ENCODE results near the gene NINL.

The NINL gene

GRCh38 chr20:25498280-25498606, 87.1 kb downstream of the NINL start:
- no peak for DNase-seq

GRCh38 chr20:25497586-25498279, 87.6 kb downstream of the NINL start:
- DNase-seq, result no peak

GRCh38 chr20:25496968-25497401, 88.3 kb downstream of the NINL start:
- DNase-seq, result no peak

- no peak for DNase-seq
These were observed 89.0 kb downstream of the NINL start for GRCh38 chr20:25496165-25496967.

GRCh38 chr20:25495189-25495824, 90.0 kb downstream of the NINL start:
- no peak for DNase-seq

- no peak for DNase-seq
These were observed 90.7 kb downstream of the NINL start for GRCh38 chr20:25494506-25495188.

- DNase-seq, result no peak
These were observed 91.4 kb downstream of the NINL start for GRCh38 chr20:25493748-25494505.

GRCh38 chr20:25493137-25493536, 92.2 kb downstream of the NINL start:
- no peak for DNase-seq

GRCh38 chr20:25491446-25492038, 93.8 kb downstream of the NINL start:
- DNase-seq, result no peak

GRCh38 chr20:25490656-25491445, 94.5 kb downstream of the NINL start:
- DNase-seq, result no peak

GRCh38 chr20:25489221-25489871, 96.0 kb downstream of the NINL start:
- no peak for DNase-seq

GRCh38 chr20:25487975-25488374, 97.4 kb downstream of the NINL start:
- DNase-seq, result no peak

GRCh38 chr20:25487306-25487705, 98.0 kb downstream of the NINL start:
- DNase-seq, result no peak

GRCh38 chr20:25486377-25486776, 99.0 kb downstream of the NINL start:
- no peak for DNase-seq

GRCh38 chr20:25485872-25486271, 99.5 kb downstream of the NINL start:
- DNase-seq, result no peak

GRCh38 chr20:25484911-25485511, 100.3 kb downstream of the NINL start:
- no peak for DNase-seq

GRCh38 chr20:25484224-25484846, 101.0 kb downstream of the NINL start:
- no peak for DNase-seq

GRCh38 chr20:25483431-25484132, 101.7 kb downstream of the NINL start:
- no peak for DNase-seq

- no peak for DNase-seq
These were observed 103.4 kb downstream of the NINL start for GRCh38 chr20:25481918-25482253.

Measured in activated gamma-delta T cell treated with Interleukin-2 at 50 U/mL for 16 hours (primary cell).